ENCODE results near the gene STK26.
"Not testable (repeated sequence)": the region's sequence is repeated elsewhere in the genome, so short reads cannot be mapped to it uniquely, and the experiment has no call there.

The STK26 gene

DNA sequence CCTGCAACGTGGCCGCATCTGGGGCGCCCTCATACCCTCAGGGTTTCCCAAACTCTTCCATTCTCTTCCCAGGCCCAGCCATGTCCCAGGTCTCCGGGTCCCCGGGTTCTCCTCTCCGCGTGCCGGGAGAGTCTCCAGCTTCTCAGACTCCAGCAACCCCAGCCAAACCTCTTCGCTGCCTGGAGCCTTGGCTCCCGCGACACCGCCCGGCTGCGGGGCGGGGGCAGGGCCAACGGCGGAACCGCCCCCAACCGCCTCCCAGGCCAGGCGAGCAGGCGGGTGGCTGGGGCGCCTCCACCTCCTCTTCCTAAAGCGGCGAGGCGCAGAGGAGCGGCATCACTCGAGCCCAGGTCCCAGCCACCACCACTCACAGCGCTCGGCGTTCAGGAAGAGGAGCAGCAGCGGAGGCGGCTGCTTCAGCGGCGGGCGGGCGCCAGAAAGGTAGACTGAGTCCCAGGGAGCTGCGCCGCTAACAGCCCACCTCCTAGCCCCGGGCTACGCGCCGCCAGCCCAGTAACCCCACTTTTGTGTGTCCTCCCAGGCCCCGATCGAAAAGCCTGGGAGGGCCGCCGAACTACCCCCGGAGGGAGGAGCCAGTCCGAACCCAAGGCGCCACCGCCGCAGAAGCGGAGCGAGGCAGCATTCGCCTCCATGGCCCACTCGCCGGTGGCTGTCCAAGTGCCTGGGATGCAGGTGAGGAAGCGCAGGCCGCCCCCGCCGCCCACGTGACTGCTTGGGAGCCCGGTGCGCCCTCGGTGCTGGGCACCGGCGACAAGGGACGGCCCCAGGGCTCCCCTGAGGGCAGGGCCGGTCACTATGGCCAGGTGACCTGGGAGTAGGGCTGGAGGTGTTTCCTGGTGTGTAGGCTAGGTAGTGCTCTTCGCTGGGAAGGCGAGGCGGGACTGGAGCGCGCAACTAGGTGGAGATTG, at the start of gene STK26:
Gene STK26, plus strand, starts transcription at position 336 of the 929 bp plus-strand sequence. Its CDS starts 316 bp downstream, at position 652.
- Mint-ChIP-seq H3K36me3 (ENCODE audit: low read depth) (peaks cover 17% of the 10 kb centered on the region), H3K4me1 (ENCODE audit: low read depth) (peaks cover 17% of the 10 kb centered on the region), H3K27ac (peak within 1 kb of the TSS; percentile 89), H3K27me3 (no peaks in the 10 kb centered on the region), H3K4me3 (peak within 1 kb of the TSS; percentile 84), H3K9me3 (no peaks in the 10 kb centered on the region)
- intact Hi-C loops (cut with micrococcal nuclease): loop anchor here (5.0 kb wide), 1 partner anchor 194 kb away; the partner anchor contains the start of gene RAP2C

DNA sequence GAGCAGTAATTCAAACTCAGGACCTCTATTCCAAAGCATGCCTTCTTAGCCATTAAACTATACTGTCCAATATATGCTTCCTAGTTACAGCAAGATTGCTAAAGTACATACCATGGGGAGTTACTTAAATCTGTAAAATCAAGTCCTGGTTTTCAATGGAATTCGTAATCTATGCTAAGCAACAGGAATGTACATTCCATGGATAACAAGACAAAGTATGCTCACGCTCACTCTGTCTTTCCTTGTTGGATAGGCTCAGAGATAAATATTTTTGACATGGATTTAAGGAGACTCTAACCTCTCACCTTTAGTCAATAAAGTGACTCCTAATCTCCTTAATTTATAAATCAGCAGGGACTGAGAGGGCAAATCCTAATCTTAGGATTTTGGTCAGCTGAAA, 47.3 kb upstream of the STK26 start:
- H3K36me3 Mint-ChIP-seq (ENCODE audit: low read depth): no peaks in the 10 kb centered on the region
- H3K4me1 Mint-ChIP-seq (ENCODE audit: low read depth): no peaks in the 10 kb centered on the region
- H3K4me3 Mint-ChIP-seq: no peak overlapping the region
- intact Hi-C loops (cut with micrococcal nuclease): no loop called here
- no peaks in the 10 kb centered on the region for H3K27me3 Mint-ChIP-seq
- H3K27ac Mint-ChIP-seq: no peak overlapping the region
- H3K9me3 Mint-ChIP-seq: no peaks in the 10 kb centered on the region

DNA sequence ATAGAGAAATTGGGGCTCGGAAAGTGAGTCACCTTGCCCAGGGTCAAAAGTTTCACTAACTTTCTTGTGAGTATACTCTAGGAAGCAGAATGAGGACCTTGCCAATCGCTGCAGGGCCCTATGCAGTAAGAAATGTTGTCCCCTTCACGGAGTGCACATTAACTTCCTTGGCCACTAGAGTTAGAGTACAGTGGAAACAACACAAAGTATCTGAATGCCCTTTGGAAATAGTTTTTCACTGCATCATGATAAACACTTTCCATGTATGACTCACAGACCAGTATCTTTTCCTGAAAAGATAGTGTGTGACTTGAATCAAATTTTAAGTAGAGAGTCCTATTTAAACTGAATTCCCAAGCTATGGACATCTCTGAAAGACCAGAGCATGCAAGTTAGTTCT, 45.5 kb upstream of the STK26 start:
- intact Hi-C loops (cut with micrococcal nuclease): no loop called here
- Mint-ChIP-seq H3K9me3 (no peaks in the 10 kb centered on the region), H3K27ac (no peak overlapping the region), H3K36me3 (ENCODE audit: low read depth) (no peaks in the 10 kb centered on the region), H3K27me3 (no peaks in the 10 kb centered on the region), H3K4me1 (ENCODE audit: low read depth) (no peaks in the 10 kb centered on the region), H3K4me3 (no peak overlapping the region)

DNA sequence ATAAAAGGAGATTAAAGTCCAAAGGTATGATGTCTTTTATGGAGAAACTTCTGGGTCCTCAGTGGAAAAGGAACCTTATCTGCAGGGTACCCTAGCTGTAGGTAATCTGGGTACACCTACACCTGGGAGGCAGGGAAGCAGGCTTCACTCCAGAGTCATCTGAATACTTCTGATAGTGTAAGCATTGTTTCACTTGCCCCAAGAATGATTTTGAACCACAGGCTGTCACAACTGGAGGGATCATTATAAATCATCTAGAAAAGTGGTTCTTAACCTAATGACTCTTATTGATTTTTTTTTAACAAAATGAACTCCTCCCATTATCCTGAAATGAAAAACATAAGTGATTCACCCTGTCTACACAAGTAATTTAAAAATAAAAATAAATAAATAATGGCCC, 44.0 kb upstream of the STK26 start:
- Mint-ChIP-seq H3K4me3 (no peak overlapping the region), H3K9me3 (no peaks in the 10 kb centered on the region), H3K4me1 (ENCODE audit: low read depth) (no peaks in the 10 kb centered on the region), H3K27me3 (no peaks in the 10 kb centered on the region), H3K27ac (no peak overlapping the region), H3K36me3 (ENCODE audit: low read depth) (no peaks in the 10 kb centered on the region)
- intact Hi-C loops (cut with micrococcal nuclease): no loop called here

DNA sequence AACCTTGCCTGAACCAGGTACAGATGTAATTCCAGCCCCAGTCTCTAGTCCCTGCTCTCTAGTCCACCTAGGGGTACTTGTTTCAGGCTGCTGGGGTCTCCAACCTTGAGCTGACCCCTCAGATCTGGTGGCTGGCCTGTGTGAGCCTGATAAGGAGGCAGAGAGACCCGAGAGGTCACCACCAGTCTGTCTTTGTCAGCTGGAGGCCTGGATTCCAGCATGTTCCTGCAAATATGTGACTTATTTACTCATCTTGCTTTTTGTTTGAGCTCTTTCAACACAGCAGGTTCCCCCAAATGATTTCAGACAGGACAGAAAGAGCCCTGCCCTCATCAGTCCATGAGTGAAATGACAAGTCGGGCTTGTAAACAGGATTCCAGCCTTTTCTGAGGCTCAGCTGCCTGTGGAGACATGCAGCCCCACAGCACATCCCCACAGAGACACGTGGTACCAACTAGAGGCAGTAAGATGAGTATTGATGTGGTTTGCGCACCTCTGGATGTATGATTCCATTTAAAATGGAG, 37.5 kb upstream of the STK26 start:
- Mint-ChIP-seq H3K4me3 (no peak overlapping the region), H3K4me1 (ENCODE audit: low read depth) (peaks cover 27% of the 10 kb centered on the region), H3K27ac (peak overlapping the region; percentile 44), H3K9me3 (no peaks in the 10 kb centered on the region), H3K27me3 (no peaks in the 10 kb centered on the region), H3K36me3 (ENCODE audit: low read depth) (no peaks in the 10 kb centered on the region)
- intact Hi-C loops (cut with micrococcal nuclease): no loop called here

DNA sequence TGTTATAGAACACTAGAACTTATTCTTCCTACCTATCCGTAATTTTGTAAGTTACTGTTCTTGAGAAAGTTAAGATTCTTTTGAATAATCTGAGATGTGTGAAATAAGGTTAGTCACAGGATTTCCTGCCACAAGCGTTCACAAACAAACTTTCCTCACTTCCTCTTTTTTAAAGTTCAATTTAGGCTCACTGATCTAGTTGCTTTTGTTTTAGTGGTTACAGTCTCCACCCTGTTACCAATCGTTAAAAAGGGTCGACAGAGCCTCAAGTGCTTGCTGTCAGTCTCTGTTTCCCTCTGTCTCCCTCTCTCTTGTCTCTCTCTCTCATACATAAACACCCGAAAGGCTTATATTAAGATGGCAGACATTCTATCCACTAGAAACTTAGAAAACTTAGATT, 35.9 kb upstream of the STK26 start:
- Mint-ChIP-seq H3K9me3 (no peaks in the 10 kb centered on the region), H3K4me1 (ENCODE audit: low read depth) (peaks cover 27% of the 10 kb centered on the region), H3K27ac (peak overlapping the region; percentile 90), H3K36me3 (ENCODE audit: low read depth) (no peaks in the 10 kb centered on the region), H3K4me3 (peak overlapping the region; percentile 60), H3K27me3 (no peaks in the 10 kb centered on the region)
- intact Hi-C loops (cut with micrococcal nuclease): no loop called here

DNA sequence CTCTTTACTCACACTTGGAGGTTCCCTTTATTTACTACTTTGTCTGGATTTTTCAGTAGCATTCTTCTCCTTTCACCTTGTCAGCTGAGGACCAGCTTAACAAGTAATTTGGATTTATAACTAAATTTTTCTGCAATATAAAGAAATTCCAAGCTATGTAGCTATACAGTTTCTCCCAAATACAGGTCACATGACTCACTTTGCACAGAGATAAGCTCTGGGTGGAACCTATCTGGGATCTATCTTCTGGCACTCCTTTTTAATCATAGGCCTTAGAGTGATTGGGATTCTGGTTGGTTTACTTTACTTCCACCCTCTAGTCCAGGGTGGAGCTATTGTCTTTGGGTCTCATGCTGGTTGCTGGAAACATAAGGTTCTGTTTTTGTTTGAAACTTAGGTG, 34.9 kb upstream of the STK26 start:
- no peaks in the 10 kb centered on the region for H3K9me3 Mint-ChIP-seq
- H3K4me3 Mint-ChIP-seq: no peak overlapping the region
- H3K27me3 Mint-ChIP-seq: no peaks in the 10 kb centered on the region
- H3K36me3 Mint-ChIP-seq (ENCODE audit: low read depth): no peaks in the 10 kb centered on the region
- intact Hi-C loops (cut with micrococcal nuclease): no loop called here
- no peak overlapping the region for H3K27ac Mint-ChIP-seq
- H3K4me1 Mint-ChIP-seq (ENCODE audit: low read depth): peaks cover 27% of the 10 kb centered on the region

DNA sequence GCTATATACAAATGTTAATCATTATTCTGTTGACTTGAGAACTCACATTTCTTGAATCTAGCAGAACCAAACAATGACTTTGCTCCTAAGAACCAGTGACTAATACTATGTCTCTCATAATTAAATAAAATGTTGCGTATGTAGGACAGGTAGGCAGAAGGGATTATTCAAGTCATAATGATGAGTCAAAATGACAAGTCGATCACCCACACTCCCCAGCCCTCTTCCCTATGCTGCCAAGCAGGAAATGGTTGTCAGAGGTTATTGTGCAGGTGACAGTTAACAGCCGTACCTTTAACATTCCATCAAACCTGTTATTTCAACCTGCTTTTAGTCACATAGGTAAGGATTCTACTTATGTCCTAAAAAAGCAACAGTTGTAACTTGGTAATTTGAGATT, 22.0 kb upstream of the STK26 start:
- intact Hi-C loops (cut with micrococcal nuclease): no loop called here
- H3K27me3 Mint-ChIP-seq: no peaks in the 10 kb centered on the region
- no peak overlapping the region for H3K4me3 Mint-ChIP-seq
- H3K9me3 Mint-ChIP-seq: no peaks in the 10 kb centered on the region
- no peaks in the 10 kb centered on the region for H3K36me3 Mint-ChIP-seq (ENCODE audit: low read depth)
- no peak overlapping the region for H3K27ac Mint-ChIP-seq
- H3K4me1 Mint-ChIP-seq (ENCODE audit: low read depth): peaks cover 7% of the 10 kb centered on the region

DNA sequence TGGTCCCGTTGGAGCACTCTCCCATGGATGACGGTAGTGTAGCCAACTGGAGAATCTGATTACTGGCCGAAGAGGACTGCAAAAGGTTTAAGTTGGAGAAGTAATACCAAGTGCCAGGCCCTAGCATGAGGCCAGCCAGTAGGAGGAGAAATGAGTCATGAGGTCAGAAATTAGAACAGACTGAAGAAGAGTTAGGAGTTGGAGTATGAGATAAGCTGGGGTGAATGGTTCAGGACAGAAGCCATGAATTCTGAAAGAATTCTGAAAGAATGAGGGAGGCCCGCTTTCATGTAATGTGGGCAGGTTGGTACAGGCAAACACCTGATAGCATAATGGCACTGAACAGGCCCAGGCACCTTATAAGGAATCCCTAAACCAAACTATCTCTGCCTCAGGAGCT, 18.4 kb upstream of the STK26 start:
- Mint-ChIP-seq H3K4me1 (ENCODE audit: low read depth) (peaks cover 20% of the 10 kb centered on the region), H3K27me3 (no peaks in the 10 kb centered on the region), H3K27ac (no peak overlapping the region), H3K9me3 (no peaks in the 10 kb centered on the region), H3K36me3 (ENCODE audit: low read depth) (no peaks in the 10 kb centered on the region), H3K4me3 (no peak overlapping the region)
- intact Hi-C loops (cut with micrococcal nuclease): no loop called here

DNA sequence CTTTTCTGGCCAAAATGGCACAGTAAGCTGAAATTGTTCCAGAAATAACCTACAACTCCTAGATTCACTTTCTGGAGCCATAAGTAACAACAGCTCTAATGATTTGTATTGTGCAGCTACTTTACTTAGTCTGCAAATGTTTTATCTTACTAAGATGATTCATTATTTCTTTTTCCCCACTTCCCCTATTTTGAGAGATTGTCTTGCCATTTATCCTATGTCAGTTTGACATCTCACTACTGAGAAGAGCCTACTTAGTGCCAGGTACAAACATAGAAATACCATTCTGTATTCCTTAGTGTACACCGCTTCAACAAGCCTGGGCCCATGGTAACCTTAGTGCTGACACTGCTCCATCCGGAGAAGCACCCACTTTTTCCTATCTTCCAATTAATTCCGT, 13.8 kb upstream of the STK26 start:
- no peak overlapping the region for H3K4me3 Mint-ChIP-seq
- no peak overlapping the region for H3K27ac Mint-ChIP-seq
- H3K4me1 Mint-ChIP-seq (ENCODE audit: low read depth): peaks cover 19% of the 10 kb centered on the region
- no peaks in the 10 kb centered on the region for H3K36me3 Mint-ChIP-seq (ENCODE audit: low read depth)
- H3K9me3 Mint-ChIP-seq: no peaks in the 10 kb centered on the region
- no peaks in the 10 kb centered on the region for H3K27me3 Mint-ChIP-seq
- intact Hi-C loops (cut with micrococcal nuclease): no loop called here

DNA sequence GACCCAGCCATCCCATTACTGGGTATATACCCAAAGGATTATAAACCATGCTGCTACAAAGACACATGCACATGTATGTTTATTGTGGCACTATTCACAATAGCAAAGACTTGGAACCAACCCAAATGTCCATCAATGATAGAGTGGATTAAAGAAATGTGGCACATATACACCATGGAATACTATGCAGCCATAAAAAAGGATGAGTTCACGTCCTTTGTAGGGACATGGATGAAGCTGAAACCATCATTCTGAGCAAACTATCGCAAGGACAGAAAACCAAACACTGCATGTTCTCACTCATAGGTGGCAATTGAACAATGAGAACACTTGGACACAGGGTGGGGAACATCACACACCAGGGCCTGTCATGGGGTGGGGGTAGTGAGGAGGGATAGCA, 12.9 kb upstream of the STK26 start:
- H3K4me3 Mint-ChIP-seq; intact Hi-C loops (cut with micrococcal nuclease); H3K27ac Mint-ChIP-seq; H3K36me3 Mint-ChIP-seq (ENCODE audit: low read depth); H3K27me3 Mint-ChIP-seq; H3K9me3 Mint-ChIP-seq: not testable (repeated sequence)
- H3K4me1 Mint-ChIP-seq (ENCODE audit: low read depth): peaks cover 13% of the 10 kb centered on the region

DNA sequence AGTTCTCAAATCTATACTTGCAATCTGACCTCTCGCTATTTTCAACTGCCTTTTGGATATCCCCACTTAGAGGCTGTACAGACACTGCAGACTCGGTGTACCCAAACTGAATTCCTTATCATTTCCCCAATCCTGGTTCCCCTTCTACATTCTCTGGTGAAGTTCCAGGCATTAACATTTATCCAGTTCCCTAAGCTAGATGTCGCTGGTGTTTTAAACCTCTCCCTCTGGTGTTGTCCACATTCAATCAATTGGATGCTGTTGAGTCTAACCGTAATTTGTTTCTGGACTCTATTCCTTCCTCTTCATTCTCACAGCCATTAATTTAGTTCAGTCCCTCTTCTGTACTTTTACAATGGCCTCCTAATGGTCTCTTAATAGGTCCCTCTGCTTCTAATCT, 7.2 kb upstream of the STK26 start:
- Mint-ChIP-seq H3K36me3 (ENCODE audit: low read depth) (no peaks in the 10 kb centered on the region), H3K4me1 (ENCODE audit: low read depth) (peaks cover 14% of the 10 kb centered on the region), H3K27ac (peak overlapping the region; percentile 35), H3K27me3 (no peaks in the 10 kb centered on the region), H3K4me3 (peak overlapping the region; percentile 11), H3K9me3 (no peaks in the 10 kb centered on the region)
- intact Hi-C loops (cut with micrococcal nuclease): no loop called here

DNA sequence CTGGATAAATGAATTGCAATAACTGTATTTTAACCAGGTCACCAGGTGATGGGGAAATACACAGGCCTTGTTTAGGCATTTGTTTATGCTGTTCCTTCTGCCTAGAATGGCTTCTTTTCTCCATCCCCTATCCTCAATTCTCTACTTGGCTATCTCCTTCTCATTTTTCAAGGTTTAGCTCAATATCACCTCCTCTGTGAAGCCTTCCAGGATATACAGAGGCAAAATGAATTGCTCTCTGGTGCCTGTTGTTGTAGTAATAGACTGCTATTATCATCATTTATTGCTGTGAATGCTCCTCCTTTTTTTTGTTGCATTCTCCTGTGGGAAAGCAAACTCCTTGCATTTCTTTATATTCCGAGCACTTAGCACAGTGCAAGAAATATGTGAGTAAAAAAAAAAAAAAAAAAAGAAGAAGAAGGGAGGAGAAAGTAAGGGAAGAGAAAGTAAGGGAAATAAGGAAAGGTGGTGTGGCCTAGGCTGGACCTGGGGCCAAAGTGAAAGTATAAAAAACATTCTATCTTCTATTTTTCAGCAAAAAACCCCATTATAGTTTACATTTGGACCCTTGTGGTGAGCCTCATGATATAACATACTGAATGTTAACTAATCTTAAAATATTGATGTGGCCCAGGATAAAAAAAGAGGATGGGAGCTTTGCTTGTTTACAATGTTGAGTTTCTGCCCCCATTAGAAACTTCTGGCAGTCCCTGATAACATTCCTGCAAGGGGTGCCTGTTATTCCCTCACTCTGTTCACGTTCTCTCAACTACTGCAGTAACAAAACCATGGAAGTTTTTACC, 6.3 kb upstream of the STK26 start:
- Mint-ChIP-seq H3K27me3 (no peaks in the 10 kb centered on the region), H3K36me3 (ENCODE audit: low read depth) (no peaks in the 10 kb centered on the region), H3K4me3 (no peak overlapping the region), H3K27ac (no peak overlapping the region), H3K4me1 (ENCODE audit: low read depth) (peaks cover 14% of the 10 kb centered on the region), H3K9me3 (no peaks in the 10 kb centered on the region)
- intact Hi-C loops (cut with micrococcal nuclease): no loop called here
